ENCODE data around the gene PLD4.
"Not testable (repeated sequence)": the region's sequence is repeated elsewhere in the genome, so short reads cannot be mapped to it uniquely, and the experiment has no call there.

Gene PLD4

DNA sequence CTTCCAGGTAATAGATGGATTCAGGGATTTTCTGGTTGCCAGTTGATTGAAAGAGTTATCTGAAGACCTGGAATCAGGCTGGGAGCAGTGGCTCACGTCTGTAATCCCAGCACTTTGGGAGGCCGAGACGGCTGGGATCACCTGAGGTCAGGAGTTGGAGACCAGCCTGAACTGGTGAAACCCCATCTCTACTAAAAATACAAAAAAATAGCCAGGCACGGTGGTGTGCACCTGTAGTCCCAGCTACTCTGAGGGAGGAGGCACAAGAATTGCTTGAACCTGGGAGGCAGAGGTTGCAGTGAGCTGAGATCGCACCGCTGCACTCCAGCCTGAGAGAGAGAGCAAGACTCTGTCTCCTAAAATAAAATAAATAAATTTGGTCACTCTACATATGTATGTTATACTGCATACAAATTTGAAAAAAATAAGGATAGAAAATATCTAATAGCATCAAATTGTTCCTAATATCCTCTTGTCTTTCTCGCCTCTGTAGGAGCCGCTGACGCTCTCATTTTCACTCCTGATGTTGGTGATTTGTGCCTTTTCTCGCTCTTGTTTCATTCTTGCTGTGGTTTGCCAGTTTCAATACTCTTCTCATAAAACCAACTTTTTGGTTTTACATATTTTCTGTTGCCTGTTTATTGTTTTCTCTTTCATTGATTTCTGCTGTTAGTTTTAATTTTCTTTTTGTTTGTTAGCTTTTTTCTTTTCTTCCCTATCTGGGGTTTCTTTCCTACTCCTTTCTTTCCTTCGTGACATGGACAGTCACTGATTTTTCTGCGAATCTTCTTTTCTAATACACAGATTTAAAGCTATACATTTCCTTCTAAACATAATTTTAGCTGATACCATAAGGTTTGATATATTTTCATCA is 23.8 kb upstream of the PLD4 start:
- DNase-seq = no peak

DNA sequence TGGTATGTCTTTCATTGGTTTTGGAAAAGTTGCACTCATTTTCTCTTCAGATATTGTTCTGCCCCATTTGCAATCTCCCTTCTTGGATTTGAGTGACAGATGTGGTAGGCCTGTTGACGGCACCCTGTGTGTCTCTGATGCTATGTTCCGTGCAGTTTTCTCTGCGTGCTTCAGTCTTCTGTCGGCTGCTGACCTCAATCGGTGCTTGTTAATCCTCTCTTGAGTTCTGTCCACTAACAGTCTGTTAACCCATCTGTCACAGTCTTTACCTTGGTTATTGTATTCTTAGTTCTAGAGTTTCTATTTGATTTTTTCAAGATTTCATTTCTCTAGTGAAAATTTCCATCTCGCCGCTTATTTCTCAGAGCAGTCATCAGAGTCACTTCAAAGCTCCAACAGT is 20.7 kb upstream of the PLD4 start:
- DNase-seq = no peak

DNA sequence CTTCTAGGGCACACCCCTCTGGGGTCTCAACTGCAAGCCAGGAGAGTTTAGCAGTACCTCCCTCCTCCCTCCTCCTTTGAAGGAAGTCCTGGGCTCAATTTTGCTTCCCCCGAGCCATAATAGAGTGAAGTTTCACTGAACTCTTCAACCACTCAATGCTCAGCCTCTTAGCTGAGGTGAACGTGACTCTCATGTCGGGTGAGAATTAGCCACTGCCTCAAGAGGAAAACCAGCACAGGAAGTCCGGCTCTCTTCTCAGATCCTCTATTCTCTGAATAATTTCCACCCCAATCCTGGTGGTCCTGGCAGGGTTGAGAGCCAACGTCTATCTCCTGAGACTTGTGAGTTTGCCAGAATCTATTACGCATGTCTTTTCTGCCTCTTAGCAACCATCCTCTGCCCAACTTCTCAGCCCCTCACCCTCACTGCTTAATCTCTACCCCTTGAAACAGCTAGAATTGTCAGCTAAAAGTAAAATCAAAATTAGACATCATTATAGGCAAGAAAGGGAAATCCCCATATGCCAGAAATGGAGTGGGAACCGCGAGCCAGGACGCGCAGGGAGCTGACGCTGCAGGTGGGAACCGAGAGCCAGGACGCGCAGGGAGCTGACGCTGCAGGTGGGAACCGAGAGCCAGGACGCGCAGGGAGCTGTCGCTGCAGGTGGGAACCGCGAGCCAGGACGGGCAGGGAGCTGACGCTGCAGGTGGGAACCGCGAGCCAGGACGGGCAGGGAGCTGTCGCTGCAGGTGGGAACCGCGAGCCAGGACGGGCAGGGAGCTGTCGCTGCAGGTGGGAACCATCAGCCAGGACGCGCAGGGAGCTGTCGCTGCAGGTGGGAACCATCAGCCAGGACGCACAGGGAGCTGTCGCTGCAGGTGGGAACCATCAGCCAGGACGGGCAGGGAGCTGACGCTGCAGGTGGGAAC is 19.8 kb upstream of the PLD4 start:
- DNase-seq = peak; percentile 41

DNA sequence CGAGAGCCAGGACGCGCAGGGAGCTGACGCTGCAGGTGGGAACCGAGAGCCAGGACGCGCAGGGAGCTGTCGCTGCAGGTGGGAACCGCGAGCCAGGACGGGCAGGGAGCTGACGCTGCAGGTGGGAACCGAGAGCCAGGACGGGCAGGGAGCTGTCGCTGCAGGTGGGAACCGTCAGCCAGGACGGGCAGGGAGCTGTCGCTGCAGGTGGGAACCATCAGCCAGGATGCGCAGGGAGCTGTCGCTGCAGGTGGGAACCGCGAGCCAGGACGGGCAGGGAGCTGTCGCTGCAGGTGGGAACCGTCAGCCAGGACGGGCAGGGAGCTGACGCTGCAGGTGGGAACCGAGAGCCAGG is 19.1 kb upstream of the PLD4 start:
- not testable (repeated sequence) for DNase-seq

DNA sequence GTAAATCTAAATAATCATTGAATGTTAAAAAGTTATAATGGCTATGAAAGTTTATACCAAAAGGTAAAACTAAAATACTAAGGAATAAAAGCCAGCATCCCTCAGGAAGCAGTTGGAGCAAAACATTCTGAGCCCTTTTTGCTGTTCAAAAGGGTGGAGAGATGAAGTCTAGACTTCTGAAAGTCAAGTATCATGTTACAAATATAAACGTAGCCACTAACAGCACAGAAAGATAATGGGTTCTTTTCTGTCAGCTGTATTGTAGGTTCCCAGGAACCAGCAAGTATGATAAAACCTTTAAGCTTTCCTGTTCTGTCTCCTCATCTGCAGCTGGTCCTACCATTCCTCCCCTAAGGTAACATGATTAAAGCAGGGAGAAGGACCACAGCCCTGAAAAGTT is 16.4 kb upstream of the PLD4 start:
- DNase-seq = no peak

DNA sequence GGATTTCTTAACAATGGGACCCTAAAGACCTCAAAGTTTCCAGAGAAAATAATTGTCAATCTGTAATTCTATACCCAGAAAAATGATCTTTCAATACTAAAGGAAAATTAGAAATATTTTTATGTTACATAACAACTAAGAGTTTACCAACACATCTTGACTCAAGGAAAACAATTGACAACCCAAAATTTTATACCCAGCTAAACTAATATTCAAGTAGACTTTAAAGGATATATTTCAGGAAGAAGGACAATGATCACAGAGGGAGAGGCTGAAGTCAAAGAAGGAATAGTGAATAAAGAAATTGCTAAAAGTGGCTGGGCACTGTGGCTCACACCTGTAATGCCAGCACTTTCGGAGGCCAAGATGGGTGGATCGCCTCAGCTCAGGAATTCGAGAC is 12.6 kb upstream of the PLD4 start:
- DNase-seq = no peak

DNA sequence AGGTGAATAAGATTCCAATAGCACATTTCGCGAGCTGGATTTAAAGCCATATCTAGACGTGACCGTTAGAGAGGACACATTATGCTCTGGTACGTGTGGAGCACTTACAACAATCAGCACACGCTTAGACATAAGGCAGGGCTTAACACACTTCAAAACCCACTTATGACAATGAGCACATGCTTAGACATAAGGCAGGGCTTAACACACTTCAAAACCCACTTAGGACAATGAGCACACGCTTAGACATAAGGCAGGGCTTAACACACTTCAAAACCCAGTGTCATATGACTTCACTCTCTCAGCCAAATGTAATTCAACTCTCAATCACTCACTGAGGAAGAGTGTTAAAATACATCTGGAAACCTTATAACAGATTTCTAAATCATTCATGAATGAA is 11.2 kb upstream of the PLD4 start:
- no peak for DNase-seq

DNA sequence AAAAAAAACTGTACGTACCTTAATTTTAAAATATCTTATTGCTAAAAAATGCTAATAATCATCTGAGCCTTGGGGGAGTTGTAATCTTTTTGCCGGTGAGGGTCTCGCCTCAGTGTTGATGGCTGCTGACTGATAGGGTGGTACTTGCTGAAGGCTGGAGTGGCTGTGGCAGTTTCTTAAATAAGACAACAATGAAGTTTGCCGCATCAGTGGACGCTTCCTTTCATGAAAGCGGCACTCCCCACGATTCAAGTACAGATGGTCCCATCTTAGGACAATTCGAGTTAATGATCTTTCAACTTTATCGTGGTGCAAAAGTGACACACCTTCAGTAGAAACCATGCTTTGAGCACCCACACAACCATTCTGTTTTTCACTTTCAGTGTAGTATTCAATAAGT is 7.6 kb upstream of the PLD4 start:
- no peak for DNase-seq

DNA sequence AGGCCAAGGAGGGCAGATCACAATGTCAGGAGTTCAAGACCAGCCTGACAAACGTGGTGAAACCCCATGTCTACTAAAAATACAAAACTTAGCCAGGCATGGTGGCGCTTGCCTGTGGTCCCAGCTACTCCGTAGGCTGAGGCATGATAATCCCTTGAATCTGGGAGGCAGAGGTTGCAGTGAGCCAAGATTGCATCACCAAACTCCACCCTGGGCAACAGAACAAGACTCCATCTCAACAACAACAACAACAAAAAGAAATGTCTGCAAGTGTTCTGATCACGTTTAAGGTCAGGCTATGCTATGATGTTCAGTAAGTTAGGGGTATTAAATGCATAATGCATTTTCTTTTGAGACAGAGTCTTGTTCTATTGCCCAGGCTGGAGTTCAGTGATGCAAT is 6.7 kb upstream of the PLD4 start:
- DNase-seq = peak; percentile 7

DNA sequence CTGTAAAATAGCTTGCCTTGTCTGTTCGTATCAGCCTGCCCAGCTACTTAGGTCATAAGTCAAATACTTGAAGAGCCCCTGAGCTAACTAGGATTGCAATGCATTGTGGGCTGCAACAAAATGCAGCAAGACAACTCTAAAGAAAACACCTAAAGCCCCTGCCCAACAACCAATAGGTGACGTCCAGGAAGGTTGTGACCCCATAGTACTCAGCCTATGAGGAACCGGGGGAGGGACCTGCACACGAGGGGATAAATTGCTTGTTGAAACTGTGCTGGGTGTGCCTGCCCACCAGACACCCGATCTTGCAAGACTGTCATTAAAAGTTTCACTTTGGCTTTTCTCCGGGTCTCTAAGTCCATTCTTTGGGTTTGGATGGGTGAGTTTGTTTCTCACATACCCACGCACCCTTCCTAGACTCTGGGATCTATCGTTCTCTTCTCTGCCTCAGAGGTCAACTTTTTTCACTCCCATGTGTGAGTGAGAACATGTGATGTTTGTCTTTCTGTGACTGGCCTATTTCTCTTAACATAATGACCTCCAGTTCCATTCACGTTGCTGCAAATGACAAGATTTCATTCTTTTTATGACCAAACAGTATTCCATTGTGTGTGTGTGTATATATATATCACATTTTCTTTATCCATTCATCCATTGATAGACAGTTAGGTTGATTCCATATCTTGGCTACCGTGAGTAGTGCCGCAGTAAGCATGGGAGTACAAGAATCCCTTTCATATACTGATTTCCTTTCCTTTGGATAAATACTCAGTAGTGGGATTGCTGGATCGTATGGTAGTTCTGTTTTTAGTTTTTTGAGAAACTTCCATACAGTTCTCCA is 5.3 kb upstream of the PLD4 start:
- not testable (repeated sequence) for DNase-seq

DNA sequence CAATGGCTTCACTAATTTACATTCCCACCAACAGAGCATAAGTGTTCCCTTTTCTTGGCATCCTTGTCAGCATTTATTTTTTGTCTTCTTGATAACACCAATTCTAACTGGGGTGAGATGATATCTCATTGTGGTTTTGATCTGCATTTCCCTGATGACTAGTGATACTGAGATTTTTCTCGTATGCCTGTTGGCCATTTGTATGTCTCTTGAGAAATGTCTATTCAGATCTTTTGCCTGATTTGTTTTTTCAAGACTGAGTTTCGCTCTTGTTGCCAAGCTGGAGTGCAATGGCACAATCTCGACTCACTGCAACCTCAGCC is 4.7 kb upstream of the PLD4 start:
- no peak for DNase-seq

DNA sequence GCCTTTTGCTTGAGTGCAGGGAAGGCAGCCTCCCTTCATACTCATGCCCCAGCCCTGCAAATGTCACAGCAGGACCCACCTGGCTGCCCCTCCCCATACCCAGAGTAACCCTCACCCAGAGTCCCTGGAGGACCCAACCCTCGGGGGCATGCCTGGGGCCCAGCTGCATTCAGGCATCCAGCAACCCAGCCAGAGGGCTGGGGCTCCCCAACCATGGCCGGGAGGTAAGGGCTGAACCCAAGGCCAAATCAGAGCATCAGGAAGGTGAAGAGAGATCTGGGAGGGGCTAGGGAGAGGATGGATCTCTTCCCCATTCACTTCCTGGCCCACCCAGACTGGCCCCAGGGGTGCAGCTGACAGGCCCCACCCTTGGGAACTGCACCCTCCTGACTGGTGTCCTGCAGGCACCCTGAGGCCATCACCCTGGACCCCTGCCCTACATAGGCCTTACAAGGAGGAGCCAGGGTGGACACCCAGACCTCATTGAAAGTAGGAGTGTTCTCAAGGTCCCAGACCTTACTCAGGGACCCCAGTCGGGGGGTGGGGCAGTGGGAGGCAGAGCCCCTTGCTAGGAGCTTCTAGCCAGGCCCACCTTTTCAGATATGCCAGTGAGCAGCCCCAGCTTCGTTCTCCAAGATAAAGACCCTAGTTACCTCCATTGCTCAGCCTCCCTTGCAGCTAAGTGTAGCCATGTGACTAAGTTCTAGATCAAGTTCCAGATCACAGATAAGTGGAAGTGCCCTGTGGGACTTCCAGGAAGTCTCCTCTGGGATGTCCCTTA is 849 bp upstream of the PLD4 start:
- DNase-seq = no peak

DNA sequence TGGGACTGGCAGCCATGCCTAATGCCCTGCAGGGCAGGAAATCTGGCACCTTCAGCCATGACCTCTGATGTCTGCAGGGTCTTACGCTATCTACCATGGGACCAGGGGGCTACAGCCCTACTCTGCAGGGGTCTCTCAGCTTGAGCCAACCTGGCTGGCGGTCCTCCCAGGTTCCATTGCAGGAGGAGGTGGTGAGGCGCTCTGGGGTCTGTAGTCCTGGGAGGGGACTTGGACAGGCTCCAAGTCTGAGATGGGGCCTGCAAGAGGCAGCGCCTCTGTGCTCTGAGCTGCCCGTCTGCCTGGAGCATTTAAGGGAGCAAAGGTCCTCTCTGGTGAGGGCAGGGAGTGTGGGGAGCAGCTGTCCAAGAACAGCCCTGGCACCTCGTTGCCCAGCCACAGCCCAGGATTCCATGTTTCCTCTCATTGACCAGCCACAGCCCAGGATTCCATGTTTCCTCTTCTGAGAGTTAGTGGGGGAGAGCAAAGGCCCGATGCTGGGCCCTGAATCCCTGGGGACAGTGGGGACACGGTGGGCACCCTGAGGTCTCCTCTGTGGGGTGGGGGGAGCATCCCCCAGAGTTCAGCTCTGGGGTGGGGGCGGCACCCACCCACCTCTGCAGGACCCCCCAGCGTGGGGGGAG is 655 bp downstream of the PLD4 start:
- no peak for DNase-seq

DNA sequence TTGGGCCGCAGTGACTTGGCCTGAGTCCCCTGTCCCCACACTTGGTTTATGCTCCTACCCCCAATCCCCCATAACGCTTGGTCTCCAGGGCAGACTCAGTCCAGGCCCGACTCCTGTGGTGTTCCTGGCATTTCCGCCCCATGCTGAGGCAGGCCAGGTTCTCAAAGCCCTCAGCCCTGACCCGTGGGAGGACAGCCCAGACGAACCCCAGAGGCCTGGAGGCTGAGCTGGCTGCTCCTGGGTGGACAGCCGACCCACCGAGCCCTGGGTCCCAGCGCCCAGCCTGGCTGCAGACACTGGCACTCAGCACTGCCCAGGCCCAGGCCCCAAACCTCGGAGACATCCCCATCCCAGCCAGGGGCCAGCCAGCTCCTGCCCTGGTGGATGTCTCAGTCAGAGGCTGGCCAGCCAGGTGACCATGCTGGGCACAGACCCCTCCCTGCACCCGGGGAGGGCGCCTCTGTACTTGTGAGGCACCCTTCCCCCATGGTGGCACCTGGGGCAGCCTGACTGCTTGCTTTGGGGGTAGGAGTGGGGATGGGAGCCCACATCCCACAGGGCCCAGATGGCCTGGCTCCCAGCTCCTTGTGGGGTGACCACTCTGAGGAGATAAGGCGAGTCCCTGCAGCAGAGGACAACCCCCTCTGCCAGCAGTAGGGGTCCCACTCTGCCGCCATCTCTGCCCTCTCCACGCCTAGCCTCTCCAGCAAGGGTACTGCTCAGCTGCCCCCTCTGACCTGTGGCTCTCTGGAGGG is 1.4 kb downstream of the PLD4 start:
- DNase-seq = no peak

DNA sequence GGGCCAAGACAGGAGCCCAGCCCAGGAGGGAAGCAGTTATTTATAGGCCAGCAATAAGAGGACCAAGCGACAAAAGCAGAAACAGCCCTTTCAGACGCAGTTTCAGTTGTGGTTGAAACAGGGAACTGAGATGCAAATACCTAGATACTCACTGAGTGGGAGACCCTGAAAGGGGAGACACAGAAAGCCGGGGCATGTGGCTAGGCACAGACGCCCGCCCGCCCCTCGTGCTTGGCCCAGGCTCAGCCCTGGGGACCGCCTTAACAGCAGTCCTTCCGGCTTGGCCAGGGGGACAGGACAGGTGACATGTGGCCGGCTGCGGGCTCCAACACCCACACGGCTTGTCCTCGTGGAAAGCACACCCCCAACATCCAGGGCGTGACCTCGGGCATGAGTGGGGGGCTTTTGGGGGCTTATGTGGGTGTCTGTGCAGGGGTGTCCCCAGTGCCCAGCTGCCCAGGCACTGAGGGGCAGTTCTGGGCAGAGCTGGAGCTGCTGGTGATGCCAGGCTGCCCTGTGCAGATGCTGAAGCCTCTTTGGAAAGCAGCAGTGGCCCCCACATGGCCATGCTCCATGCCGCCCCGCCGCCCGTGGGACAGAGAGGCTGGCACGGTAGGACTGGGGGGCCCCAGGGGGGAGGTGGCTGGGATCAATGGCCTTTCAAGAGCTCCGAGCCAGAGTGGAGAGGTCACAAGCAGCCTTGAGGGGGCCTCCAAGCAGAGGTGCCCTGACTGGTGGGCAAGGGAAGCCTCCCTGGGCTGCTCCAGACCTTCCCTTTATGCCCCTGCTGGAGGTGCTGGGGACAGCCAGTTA is 2.1 kb downstream of the PLD4 start:
- DNase-seq = peak; percentile 95

DNA sequence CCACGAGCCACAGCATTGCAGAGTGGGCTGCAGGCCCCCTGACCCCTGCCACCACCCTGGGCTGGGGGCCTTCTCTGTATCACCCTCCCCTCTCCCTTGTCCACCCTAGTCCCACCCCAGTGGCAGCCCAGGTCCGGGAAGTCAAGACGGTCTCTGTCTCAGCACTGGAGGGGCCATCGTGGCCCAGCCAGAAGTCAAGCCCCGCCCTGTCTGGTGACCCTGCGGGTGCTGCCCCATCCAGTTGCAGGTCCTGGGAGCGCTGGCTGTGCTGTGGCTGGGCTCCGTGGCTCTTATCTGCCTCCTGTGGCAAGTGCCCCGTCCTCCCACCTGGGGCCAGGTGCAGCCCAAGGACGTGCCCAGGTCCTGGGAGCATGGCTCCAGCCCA is 2.7 kb downstream of the PLD4 start:
- DNase-seq = no peak

DNA sequence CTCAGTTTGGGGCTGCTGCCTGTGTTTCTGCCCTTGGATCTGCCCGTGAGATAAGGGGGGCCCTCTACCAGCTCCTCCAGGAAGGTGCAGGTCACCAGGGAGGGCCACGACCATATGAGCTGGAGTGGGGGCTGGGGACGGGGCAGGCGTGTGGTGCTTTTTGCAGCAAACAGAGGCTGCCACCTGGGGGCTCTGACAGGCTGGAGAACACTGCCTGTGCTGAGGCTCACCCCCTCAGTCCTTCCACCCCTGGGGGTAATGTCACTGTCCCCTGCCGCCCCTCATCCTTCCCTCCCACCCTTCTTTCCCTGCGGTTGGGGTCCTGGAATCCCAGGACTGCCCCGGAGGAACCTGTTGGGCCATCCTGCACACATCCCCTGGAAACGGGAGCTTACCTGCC is 3.2 kb downstream of the PLD4 start:
- no peak for DNase-seq

DNA sequence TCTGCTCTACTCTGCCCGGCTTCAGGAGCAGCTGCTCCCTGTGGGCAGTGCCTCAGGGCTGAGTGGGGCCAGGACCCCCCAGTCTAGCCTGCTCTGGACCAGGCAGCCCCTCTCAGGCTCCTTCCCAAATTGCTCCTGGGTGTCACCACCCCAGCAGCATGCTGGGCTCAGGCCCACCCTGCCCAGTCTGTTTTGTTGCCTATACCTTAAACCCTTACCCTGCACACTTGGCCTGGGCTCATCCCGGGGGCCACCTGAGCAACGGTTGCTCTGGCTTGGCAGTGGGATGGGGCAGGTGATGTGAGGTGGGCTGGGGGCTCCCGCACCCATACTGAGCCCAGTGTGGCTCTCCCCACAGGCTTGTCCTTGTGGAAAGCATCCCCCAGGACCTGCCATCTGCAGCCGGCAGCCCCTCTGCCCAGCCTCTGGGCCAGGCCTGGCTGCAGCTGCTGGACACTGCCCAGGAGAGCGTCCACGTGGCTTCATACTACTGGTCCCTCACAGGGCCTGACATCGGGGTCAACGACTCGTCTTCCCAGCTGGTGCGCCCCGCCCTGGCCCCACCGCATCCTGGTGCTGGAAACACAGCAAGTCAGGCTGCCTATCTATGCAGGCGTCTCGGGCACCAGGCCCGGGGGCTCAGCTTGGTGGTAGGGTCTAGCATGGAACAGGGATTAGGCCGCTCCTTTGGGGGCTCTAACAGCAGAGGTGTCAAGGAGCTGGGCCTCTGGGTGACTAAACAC is 3.9 kb downstream of the PLD4 start:
- no peak for DNase-seq

Data from MV-4-11 (cell line).